Neuronal stem cell (in vitro differentiated cells): ENCODE data around the gene SSH3.

Experiments used
- DNase-seq: peaks from one replicate; pipeline ENCODE4 v3.0.0-alpha.2; 2013; ENCODE audit warnings: low spot score
- H2AFZ ChIP-seq: one replicate; pipeline ENCODE4 v1.6.1; 2013; ENCODE audit warnings: mild to moderate bottlenecking, low read length, inconsistent platforms
- H2AK5ac ChIP-seq: 2 replicates; pipeline ENCODE4 v1.6.1; 2013; ENCODE audit warnings: low read depth, mild to moderate bottlenecking, inconsistent platforms, low read length, moderate library complexity, mixed read lengths
- H2BK120ac ChIP-seq: 2 replicates; pipeline ENCODE4 v1.6.1; 2013; ENCODE audit warnings: low read depth, mild to moderate bottlenecking, inconsistent platforms, low read length, moderate library complexity, mixed read lengths
- H2BK12ac ChIP-seq: one replicate; pipeline ENCODE4 v1.6.1; 2013; ENCODE audit warnings: low read length, inconsistent platforms
- H2BK15ac ChIP-seq: 2 replicates; pipeline ENCODE4 v1.6.1; 2013; ENCODE audit warnings: mild to moderate bottlenecking, low read length, inconsistent platforms, mixed read lengths
- H2BK5ac ChIP-seq: one replicate; pipeline ENCODE4 v1.6.1; 2013; ENCODE audit warnings: inconsistent platforms, mild to moderate bottlenecking, low read length, moderate library complexity
- H3K14ac ChIP-seq: one replicate; pipeline ENCODE4 v1.6.1; 2013; ENCODE audit warnings: low read length, inconsistent platforms
- H3K18ac ChIP-seq: 2 replicates; pipeline ENCODE4 v1.6.1; 2013; ENCODE audit warnings: low read length, inconsistent platforms
- H3K23ac ChIP-seq: 2 replicates; pipeline ENCODE4 v1.6.1; 2013; ENCODE audit warnings: low read depth, mild to moderate bottlenecking, mixed read lengths, low read length, inconsistent platforms; ENCODE audit not compliant: poor library complexity
- H3K27ac ChIP-seq: replicated peaks from 3 replicates; pipeline ENCODE4 v1.5.1; 2013; ENCODE audit warnings: low read length, inconsistent platforms
- H3K27me3 ChIP-seq, 3 experiments: 2 replicates each; pipeline ENCODE4 v1.6.1; 2013; ENCODE audit warnings: low read length in 3 of 3, mild to moderate bottlenecking in 2 of 3, inconsistent platforms in 1 of 3, low read depth in 1 of 3, mixed read lengths in 1 of 3, moderate library complexity in 1 of 3; ENCODE audit not compliant: control insufficient read depth in 3 of 3, insufficient read depth in 3 of 3
- H3K36me3 ChIP-seq, 2 donors: replicated peaks in 1 of 2; 2 replicates each; pipeline ENCODE4 v1.6.1; 2013; ENCODE audit warnings: low read length in 2 of 2; ENCODE audit not compliant: control insufficient read depth in 2 of 2, insufficient read depth in 2 of 2
- H3K4ac ChIP-seq: 2 replicates; pipeline ENCODE4 v1.6.1; 2013; ENCODE audit warnings: inconsistent platforms, mild to moderate bottlenecking, low read length, moderate library complexity
- H3K4me1 ChIP-seq, 2 donors: 1 replicate in 1 of 2; 2 replicates in 1 of 2; pipeline ENCODE4 v1.6.1; 2013; ENCODE audit warnings: low read length in 2 of 2, low read depth in 1 of 2; ENCODE audit not compliant: control insufficient read depth in 2 of 2, insufficient read depth in 1 of 2
- H3K4me2 ChIP-seq: one replicate; pipeline ENCODE4 v1.6.1; 2013; ENCODE audit warnings: mild to moderate bottlenecking, low read length, inconsistent platforms; ENCODE audit not compliant: insufficient read depth, poor library complexity, severe bottlenecking
- H3K4me3 ChIP-seq, 2 donors: 2 replicates each; pipeline ENCODE4 v1.5.1; 2013; ENCODE audit warnings: low read length in 2 of 2, mild to moderate bottlenecking in 2 of 2, inconsistent platforms in 1 of 2, moderate library complexity in 1 of 2
- H3K79me1 ChIP-seq: one replicate; pipeline ENCODE4 v1.6.1; 2013; ENCODE audit warnings: low read depth, mild to moderate bottlenecking, inconsistent platforms, low read length, moderate library complexity
- H3K9ac ChIP-seq: one replicate; pipeline ENCODE4 v1.6.1; 2013; ENCODE audit warnings: mild to moderate bottlenecking, low read depth, low read length, inconsistent platforms; ENCODE audit not compliant: poor library complexity
- H3K9me3 ChIP-seq, 2 donors: replicated peaks in 1 of 2; 2 replicates each; pipeline versions ENCODE3 to v1.6.1; 2013; ENCODE audit warnings: low read length in 2 of 2, mild to moderate bottlenecking in 2 of 2, inconsistent platforms in 1 of 2, low read depth in 1 of 2, mixed read lengths in 1 of 2, moderate library complexity in 1 of 2; ENCODE audit not compliant: control insufficient read depth in 2 of 2, insufficient read depth in 1 of 2
- H4K8ac ChIP-seq: one replicate; pipeline ENCODE4 v1.6.1; 2013; ENCODE audit warnings: low read depth, mild to moderate bottlenecking, inconsistent platforms, low read length, moderate library complexity
- H4K91ac ChIP-seq: one replicate; pipeline ENCODE4 v1.6.1; 2013; ENCODE audit warnings: low read length, low read depth, mild to moderate bottlenecking, inconsistent platforms; ENCODE audit not compliant: poor library complexity
- WGBS, 2 donors: extraction: QIAGEN DNeasy Blood & Tissue Kit; methylation state at CpG; one replicate each; pipeline ENCODE4 v1.1.7; 2013; ENCODE audit warnings: missing lambda C conversion rate in 2 of 2, mixed read lengths in 1 of 2; ENCODE audit not compliant: insufficient read length in 2 of 2, insufficient replicate concordance in 1 of 2; ENCODE audit errors: extremely low coverage in 2 of 2; 5-methylcytosine and 5-hydroxymethylcytosine counted together

Gene SSH3

DNA sequence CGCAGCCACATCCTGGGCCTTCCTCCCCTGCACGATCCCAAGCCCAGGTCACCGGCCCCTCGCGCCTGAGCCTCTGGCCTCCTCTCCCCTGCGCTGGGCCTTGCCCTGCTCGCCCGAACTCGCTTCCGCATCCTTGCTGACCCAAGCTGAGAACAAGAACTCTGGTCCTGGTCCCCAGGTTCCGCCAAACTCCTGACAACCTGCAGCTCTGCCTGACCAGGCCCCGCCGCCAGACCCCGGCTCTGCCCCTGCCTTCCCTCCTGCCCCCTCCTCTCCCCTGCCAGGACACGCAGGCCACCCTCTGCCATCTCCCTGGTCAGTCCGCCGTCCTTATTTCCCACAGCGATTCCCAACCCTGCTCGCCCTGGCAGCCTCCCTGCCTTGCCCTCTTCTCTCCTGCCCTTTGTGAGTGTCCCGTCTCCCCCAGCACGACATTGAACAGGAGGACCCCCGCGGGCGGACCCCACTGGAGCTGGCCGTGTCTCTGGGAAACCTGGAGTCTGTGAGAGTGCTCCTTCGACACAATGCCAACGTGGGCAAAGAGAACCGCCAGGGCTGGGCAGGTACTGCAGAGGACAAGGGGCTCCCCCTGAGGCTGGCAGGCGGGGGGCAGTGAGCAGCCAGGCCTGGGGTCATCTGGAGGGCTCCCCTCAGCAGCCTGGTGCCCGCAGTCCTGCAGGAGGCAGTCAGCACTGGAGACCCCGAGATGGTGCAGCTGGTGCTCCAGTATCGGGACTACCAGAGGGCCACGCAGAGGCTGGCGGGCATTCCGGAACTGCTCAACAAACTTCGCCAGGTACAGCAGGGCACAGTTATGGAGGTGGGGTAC is 13.5 kb upstream of the SSH3 start:
- WGBS, 2 donors: no CpG with 5 or more reads among the region's 36 CpGs
- H4K91ac ChIP-seq: peak overlapping the region; percentile 16
- DNase-seq: no peak

DNA sequence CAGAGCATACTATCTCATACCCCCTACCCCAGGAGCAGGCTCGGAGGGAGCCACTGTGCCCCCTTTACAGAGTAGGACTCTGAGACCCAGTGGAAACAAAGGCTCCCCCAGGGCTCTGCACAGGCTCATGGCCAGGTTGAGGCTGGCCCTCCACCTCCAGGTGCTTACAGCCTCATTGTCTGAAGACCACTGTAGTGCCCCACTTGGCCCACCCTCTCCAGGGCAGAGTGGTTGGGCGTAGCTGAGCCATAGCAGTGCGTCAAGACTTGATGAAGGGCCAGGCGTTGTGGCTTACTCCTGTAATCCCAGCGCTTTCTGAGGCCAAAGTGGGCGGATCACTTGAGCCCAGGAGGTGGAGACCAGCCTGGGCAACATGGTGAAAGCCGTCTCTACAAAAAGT is 12.5 kb upstream of the SSH3 start:
- H3K23ac ChIP-seq: no peak overlapping the region
- DNase-seq: no peak
- no peak overlapping the region for H3K14ac ChIP-seq
- H3K4me1 ChIP-seq: peaks cover 19 to 21% of the 10 kb centered on the region in 2 donors
- no peak overlapping the region for H4K91ac ChIP-seq
- peaks cover 26 to 71% of the 10 kb centered on the region in 2 donors for H3K36me3 ChIP-seq
- no peak overlapping the region for H2BK5ac ChIP-seq
- H2AFZ ChIP-seq: no peak overlapping the region
- H4K8ac ChIP-seq: no peak overlapping the region
- no peak overlapping the region for H3K4me2 ChIP-seq
- no CpG with 5 or more reads among the region's 7 CpGs for WGBS, 2 donors
- H3K27me3 ChIP-seq: no peaks in the 10 kb centered on the region
- no peak overlapping the region for H3K18ac ChIP-seq
- H2BK15ac ChIP-seq: no peak overlapping the region
- no peak overlapping the region for H3K9ac ChIP-seq
- H3K79me1 ChIP-seq: peaks cover 31% of the 10 kb centered on the region
- no peak overlapping the region for H2BK12ac ChIP-seq
- H2AK5ac ChIP-seq: peak overlapping the region; percentile 81
- no peak overlapping the region for H3K4ac ChIP-seq
- peak overlapping the region; percentile 29 to 98 for H3K4me3 ChIP-seq
- no peak overlapping the region for H3K27ac ChIP-seq
- H3K9me3 ChIP-seq: peaks cover 0 to 12% of the 10 kb centered on the region in 2 donors
- no peak overlapping the region for H2BK120ac ChIP-seq

More for the DNA sequence above, 13.5 kb upstream of the SSH3 start:
- Histone ChIP-seq H3K4ac (no peak overlapping the region), H3K23ac (peak overlapping the region; percentile 81), H3K27ac (peak overlapping the region; percentile 97), H3K4me3 (peak overlapping the region; percentile 89 to 98), H3K9ac (peak overlapping the region; percentile 98), H3K36me3 (peaks cover 33 to 72% of the 10 kb centered on the region in 2 donors), H3K14ac (no peak overlapping the region), H2AFZ (peak overlapping the region; percentile 83), H3K18ac (peak overlapping the region; percentile 98), H3K27me3 (no peaks in the 10 kb centered on the region), H4K8ac (no peak overlapping the region), H3K4me2 (peak overlapping the region; percentile 93), H2BK5ac (peak overlapping the region; percentile 89), H2BK15ac (peak overlapping the region; percentile 37), H2AK5ac (peak overlapping the region; percentile 98), H2BK120ac (no peak overlapping the region), H3K9me3 (peaks cover 0 to 4% of the 10 kb centered on the region in 2 donors), H2BK12ac (no peak overlapping the region), H3K79me1 (peaks cover 33% of the 10 kb centered on the region), H3K4me1 (peaks cover 19 to 21% of the 10 kb centered on the region in 2 donors)

DNA sequence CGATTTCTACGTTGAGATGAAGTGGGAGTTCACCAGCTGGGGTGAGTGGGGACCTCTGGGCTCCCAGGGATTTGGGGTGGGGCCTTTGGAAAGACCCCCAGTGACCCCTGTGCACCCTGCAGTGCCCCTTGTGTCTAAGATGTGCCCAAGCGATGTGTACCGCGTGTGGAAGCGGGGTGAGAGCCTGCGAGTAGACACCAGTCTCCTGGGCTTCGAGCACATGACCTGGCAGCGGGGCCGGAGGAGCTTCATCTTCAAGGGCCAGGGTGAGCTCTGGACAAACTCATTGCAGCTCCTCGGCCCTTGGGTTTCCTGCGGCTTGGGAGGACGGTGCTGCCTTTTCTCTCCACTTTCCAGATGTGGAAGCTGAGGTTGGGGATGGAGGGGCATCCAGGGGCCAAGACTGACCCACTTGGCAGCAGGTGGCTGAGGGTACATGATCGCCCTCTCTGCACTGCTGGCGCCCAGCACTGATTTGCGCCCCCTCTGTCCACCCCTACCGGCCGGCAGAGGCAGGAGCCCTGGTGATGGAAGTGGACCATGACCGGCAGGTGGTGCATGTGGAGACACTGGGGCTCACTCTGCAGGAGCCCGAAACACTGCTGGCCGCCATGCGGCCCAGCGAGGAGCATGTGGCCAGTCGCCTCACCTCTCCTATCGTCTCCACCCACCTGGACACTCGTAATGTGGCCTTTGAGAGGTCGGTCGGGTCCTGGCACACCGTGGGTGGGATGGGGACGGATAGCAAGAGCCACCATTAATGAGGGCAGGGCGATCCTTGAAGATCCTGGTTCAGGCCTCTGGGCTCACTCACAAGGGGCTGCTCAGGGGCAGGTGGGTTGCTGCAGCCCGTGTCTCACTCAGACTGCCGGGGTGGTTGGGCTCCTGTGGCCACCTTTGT is 11.6 kb upstream of the SSH3 start:
- Histone ChIP-seq H2BK12ac (no peak overlapping the region), H3K4ac (no peak overlapping the region), H2BK15ac (no peak overlapping the region), H3K79me1 (peaks cover 28% of the 10 kb centered on the region), H3K4me2 (no peak overlapping the region), H3K27me3 (no peaks in the 10 kb centered on the region), H3K4me1 (peaks cover 19 to 21% of the 10 kb centered on the region in 2 donors), H3K23ac (peak overlapping the region; percentile 85), H3K9ac (no peak overlapping the region), H4K91ac (no peak overlapping the region), H3K18ac (peak overlapping the region; percentile 35), H2BK5ac (no peak overlapping the region), H4K8ac (no peak overlapping the region), H3K14ac (peak overlapping the region; percentile 8), H2AFZ (no peak overlapping the region), H3K27ac (no peak overlapping the region), H3K9me3 (peaks cover 0 to 21% of the 10 kb centered on the region in 2 donors), H3K4me3 (peak overlapping the region in 1 of 2 donors; percentile 53), H2BK120ac (no peak overlapping the region), H3K36me3 (peaks cover 24 to 71% of the 10 kb centered on the region in 2 donors), H2AK5ac (peak overlapping the region; percentile 75)
- no peak for DNase-seq
- WGBS, 2 donors: no CpG with 5 or more reads among the region's 33 CpGs
